Measurements from ENCODE around the gene LBHD2. TPM values are rescaled to one million over a fixed set of nuclear protein-coding genes. Genes with fewer than 3 reads are reported as not detected.

Gene LBHD2
- total RNA-seq, 1 experiment from 2014 or later = not detected

- H3K4me3 ChIP-seq (ENCODE audit: low read depth in 2 of 2, low read length in 2 of 2) = no peak overlapping the region
- H3K27me3 ChIP-seq (ENCODE audit: control insufficient read depth, insufficient read depth, low read length) = no peaks in the 10 kb centered on the region
- H3K9me3 ChIP-seq (ENCODE audit: control insufficient read depth, insufficient read depth, low read depth, low read length) = no peaks in the 10 kb centered on the region
- DNase-seq (ENCODE audit: low read depth, low spot score) (no peak), ATAC-seq (no peak)
- intact Hi-C loops (cut with micrococcal nuclease; ENCODE audit: unreplicated experiment) (no loop called here), in situ Hi-C loops (cut with HindIII; ENCODE audit: low pct_unique_long_range_greater_than_20kb, low sequenced_read_pairs) (no loop called here)
- TF ChIP-seq TCF7L2 (IDR thresholded peaks at IDR 0.05; ENCODE audit: low read depth, low read length) (no peak), POLR2AphosphoS5 (IDR thresholded peaks at IDR 0.05; ENCODE audit: low read depth, low read length) (no peak), SIN3A (IDR thresholded peaks at IDR 0.05; ENCODE audit: borderline replicate concordance, insufficient read depth, low read depth, low read length) (no peak), REST (IDR thresholded peaks at IDR 0.05; ENCODE audit: insufficient read depth in 1 of 2, low read depth in 2 of 2, low read length in 1 of 2) (no peak)
- TF ChIP-seq, protein P1, sequence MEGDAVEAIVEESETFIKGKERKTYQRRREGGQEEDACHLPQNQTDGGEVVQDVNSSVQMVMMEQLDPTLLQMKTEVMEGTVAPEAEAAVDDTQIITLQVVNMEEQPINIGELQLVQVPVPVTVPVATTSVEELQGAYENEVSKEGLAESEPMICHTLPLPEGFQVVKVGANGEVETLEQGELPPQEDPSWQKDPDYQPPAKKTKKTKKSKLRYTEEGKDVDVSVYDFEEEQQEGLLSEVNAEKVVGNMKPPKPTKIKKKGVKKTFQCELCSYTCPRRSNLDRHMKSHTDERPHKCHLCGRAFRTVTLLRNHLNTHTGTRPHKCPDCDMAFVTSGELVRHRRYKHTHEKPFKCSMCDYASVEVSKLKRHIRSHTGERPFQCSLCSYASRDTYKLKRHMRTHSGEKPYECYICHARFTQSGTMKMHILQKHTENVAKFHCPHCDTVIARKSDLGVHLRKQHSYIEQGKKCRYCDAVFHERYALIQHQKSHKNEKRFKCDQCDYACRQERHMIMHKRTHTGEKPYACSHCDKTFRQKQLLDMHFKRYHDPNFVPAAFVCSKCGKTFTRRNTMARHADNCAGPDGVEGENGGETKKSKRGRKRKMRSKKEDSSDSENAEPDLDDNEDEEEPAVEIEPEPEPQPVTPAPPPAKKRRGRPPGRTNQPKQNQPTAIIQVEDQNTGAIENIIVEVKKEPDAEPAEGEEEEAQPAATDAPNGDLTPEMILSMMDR (IDR thresholded peaks at IDR 0.05) = no peak
- H3K27ac ChIP-seq (ENCODE audit: low read length) = no peak overlapping the region
- H3K36me3 ChIP-seq (ENCODE audit: control insufficient read depth, insufficient read depth, low read length) = no peaks in the 10 kb centered on the region
- ChIA-PET CTCF (no interaction called here), POLR2A (no interaction called here)
- no peaks in the 10 kb centered on the region for H3K4me1 ChIP-seq (ENCODE audit: control insufficient read depth, insufficient read depth, low read length)
- BruUV-seq (replicated peaks) = no TSS peak
These were observed 5.7 kb downstream of the LBHD2 start for GRCh38 chr14:103089386-103090335.

DNA sequence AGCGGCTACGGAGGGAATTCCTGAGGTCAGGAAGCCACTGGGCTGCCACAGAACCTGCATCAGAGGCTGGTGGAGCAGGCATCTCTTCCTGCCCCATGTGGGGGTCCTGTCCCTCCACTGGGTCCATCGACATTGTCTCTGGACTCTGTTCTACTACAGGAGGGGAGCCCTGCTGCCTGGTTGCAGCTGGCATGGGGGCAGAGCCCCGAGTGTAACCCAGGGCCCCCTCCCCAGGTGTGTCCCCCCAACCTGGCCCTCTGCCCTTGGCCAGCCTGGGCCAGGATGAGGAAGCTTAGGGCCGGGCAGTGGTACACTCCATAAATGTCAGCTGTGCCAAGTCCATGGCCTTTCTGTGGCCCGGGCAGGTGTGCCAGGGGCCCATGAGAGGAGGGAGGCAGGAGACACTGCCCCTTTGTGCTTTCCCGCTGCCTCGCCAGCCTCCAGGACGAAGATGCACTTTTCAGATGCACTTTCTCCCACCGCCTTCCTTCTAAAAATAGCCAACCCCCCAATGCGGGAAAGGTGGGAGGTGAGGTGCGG lies 6.5 kb downstream of the LBHD2 start:
- no peaks in the 10 kb centered on the region for H3K27me3 ChIP-seq (ENCODE audit: control insufficient read depth, insufficient read depth, low read length)
- POLR2A ChIA-PET = no interaction called here

More for the DNA sequence above, 6.5 kb downstream of the LBHD2 start:
- BruUV-seq (replicated peaks) = no TSS peak
- intact Hi-C loops (cut with micrococcal nuclease; ENCODE audit: unreplicated experiment) = no loop called here
- TF ChIP-seq, protein P1 (IDR thresholded peaks at IDR 0.05) = no peak
- TF ChIP-seq REST (IDR thresholded peaks at IDR 0.05; ENCODE audit: insufficient read depth in 1 of 2, low read depth in 2 of 2, low read length in 1 of 2) (no peak), TCF7L2 (IDR thresholded peaks at IDR 0.05; ENCODE audit: low read depth, low read length) (no peak), POLR2AphosphoS5 (IDR thresholded peaks at IDR 0.05; ENCODE audit: low read depth, low read length) (no peak), SIN3A (IDR thresholded peaks at IDR 0.05; ENCODE audit: borderline replicate concordance, insufficient read depth, low read depth, low read length) (no peak)
- in situ Hi-C loops (cut with HindIII; ENCODE audit: low pct_unique_long_range_greater_than_20kb, low sequenced_read_pairs) = no loop called here
- Histone ChIP-seq H3K36me3 (ENCODE audit: control insufficient read depth, insufficient read depth, low read length) (no peaks in the 10 kb centered on the region), H3K4me1 (ENCODE audit: control insufficient read depth, insufficient read depth, low read length) (no peaks in the 10 kb centered on the region), H3K4me3 (ENCODE audit: low read depth in 2 of 2, low read length in 2 of 2) (no peak overlapping the region), H3K9me3 (ENCODE audit: control insufficient read depth, insufficient read depth, low read depth, low read length) (no peaks in the 10 kb centered on the region), H3K27ac (ENCODE audit: low read length) (no peak overlapping the region)
- CTCF ChIA-PET = no interaction called here
- ATAC-seq (no peak), DNase-seq (ENCODE audit: low read depth, low spot score) (no peak)

All from Panc1 (cell line).